HG03457 (cell line): ENCODE data around the gene PACRG.

Source experiments
- ATAC-seq: cut with Tn5 transposase; IDR thresholded peaks from one replicate; pipeline ENCODE4 v1.9.1; 2021; ENCODE audit warnings: moderate number of reproducible peaks; ENCODE audit not compliant: unreplicated experiment

PACRG gene

DNA sequence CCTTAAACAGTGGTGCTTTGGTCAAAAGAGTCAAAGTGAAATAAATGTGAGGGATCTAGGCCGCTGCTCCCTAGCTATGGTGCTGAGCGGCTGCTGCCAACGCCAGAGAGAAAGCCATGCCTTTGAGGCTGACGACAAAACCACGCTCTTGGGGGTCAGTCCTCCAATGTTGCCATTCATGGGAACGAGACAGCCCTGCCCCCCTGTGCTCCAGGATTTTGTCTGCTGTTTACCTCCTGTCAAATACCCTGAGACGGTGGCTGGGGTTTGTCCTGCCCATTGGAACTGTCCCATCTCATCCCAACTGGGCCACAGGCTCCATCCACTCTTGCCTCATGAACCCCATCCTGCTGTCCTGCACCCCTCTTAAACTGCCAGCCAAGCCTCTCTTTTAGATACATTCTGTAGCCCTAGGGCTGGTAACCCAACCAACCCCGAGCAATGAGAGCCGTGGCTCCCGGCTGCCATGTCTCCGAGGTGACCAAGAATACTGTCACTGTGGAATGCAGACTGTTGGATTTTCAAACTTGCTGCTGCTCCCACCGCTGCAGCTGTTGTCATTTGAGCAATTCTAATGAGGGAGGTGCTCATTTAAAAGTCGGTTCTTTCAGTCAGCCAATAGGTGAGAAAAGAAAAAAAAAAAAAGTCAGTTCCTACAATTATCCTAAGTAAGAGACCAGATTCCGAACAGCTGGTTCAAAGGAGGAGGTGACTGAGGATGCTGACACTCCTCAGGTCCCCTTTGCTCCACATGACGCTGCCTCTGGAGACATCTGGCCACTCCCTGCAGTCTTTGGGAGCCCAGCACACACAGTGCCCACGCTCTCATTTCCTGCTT, 613.7 kb downstream of the PACRG start:
- no peak for ATAC-seq

DNA sequence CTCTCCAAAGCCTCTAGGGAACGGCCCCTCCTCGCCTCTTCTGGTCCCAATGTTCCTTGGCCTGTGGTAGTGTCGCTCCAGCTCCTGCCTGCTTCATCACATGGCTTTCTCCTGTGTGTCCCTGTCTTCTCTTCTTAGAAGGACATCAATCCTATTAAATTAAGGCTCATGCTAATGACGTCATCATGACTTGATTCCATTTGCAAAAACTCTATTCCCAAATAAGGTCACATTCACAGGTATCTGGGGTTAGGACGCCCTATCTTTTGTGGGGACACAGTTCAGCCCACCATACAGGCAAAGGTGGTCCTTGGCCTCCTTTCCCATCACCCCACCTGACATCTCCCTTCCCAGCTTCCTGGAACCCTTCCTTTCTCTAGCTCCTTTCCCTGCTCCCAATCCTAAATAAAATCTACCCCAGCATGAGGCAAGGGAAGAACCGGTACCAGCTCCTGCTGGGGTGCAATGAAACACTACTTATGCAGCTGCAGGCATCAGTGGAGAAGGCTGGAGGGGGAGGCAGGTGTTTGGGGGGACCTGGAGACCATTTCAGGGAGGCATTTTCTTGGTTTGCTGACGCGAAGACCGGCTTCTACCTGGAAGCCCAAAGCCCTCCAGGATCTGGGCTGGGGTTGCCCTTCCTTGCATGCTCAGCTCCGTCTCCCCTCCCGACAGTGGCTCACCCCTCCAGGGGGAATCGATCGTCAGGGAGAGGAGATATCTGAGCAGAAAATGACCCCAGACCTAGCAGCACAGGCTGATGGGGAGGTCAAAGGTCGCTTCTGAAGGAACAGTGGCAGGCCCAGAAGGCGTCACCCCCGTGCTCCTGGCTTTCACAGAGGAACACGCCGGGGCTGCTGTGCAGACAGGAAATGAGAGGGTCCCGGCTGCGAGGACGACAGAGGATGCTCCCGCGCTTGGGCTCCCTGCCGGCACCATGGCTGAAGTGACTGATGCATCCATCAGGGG, 615.1 kb downstream of the PACRG start:
- ATAC-seq, result no peak

DNA sequence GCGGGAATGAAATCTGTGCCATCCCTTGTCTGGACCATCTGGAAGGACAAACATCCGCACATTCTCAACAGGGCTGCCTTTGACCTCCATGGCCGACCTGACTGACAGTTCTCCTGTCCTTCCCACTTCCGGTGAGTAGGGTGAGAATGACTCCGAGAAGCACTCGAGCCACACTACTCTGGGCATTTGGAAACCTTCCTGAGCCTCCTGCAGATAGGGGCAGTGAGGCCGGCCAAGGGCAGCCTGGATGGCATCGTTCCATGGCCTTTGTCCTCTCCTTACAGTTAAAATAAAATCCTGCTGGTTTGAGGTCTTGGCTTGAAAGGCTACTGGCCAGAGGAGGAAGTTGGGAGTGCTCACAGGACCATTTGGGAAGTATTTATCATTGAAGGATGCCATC, 615.8 kb downstream of the PACRG start:
- no peak for ATAC-seq

DNA sequence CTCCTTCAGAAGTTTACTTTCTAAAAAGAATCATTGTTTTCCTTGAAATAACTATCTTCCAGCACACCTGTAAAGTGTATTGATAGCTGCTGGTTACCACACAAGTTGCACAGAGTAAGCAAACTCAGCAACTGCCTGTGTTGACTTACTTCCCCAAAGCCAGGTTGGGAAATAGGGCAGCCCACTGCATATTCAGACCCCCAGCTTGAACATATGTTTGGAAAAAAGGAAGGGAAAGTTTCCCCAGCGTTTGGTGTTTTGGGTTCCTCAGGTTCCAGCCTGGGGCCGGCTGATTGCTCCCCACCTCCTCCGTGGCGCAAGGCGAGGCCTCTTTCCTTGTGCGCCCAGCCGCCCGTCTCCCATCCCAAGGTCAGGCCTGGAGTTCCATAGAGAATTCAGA, 616.6 kb downstream of the PACRG start:
- no peak for ATAC-seq

DNA sequence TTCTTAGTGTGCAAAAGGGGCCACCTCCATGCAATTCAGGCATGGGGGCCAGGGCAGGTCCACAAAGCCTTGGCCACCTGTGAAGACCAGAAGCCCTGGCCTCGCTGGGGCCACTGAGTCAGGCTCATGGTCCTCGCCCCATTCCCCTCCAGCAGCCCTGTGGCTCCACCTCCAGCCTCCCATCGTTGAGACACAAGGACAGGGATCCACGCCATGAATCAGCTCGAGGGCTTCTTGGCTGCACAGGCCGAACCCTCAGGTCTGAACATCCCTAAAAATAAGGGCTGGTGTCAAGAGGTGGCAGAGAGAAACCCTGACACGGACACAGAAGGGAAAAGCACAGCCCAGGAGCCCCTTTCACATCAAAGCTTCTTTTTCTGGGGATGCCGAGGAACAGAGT, 618.2 kb downstream of the PACRG start:
- ATAC-seq, result no peak

DNA sequence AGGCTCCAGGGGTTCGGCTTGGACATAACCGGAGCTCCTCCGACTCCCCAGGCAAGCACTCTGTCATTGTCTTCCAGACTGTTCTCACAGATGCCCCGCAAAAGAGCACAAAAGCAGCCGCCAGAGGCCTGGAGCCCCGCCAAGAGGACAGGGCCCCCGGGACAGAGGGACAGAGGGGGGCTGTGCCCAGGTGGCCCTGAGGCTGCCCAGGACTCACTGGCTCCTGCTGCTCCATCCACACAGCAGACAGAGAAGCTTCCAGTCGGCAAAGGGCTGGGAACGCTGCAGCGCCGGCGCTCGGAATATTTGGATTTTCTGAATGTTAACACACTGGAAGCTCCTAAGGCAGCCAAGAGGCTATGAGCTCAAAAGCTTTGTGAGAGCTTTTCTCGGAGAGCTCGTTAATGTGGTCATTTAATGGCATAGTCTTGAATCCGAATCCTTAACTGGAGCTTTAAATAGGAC, 618.8 kb downstream of the PACRG start:
- ATAC-seq, result no peak

DNA sequence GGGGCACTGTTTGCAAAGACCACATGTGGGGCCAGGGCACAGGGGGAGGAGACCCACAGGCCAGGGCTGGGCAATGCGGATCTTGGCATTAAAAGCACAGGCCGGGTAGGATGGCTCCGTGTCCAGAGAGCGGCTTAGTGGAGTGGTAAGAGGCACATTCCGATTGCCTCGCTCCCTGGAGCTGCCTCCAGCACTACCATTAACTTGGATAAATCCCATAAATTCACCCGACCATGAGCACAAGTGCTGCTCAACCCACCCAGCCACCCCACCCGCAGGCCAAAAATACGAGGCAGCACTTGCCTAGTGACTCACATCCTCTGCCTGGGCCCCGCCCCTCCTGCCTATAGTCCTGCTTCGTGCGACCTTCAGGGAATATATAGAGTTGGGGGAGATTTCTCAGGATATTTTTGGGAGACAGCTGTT, 619.3 kb downstream of the PACRG start:
- no peak for ATAC-seq

DNA sequence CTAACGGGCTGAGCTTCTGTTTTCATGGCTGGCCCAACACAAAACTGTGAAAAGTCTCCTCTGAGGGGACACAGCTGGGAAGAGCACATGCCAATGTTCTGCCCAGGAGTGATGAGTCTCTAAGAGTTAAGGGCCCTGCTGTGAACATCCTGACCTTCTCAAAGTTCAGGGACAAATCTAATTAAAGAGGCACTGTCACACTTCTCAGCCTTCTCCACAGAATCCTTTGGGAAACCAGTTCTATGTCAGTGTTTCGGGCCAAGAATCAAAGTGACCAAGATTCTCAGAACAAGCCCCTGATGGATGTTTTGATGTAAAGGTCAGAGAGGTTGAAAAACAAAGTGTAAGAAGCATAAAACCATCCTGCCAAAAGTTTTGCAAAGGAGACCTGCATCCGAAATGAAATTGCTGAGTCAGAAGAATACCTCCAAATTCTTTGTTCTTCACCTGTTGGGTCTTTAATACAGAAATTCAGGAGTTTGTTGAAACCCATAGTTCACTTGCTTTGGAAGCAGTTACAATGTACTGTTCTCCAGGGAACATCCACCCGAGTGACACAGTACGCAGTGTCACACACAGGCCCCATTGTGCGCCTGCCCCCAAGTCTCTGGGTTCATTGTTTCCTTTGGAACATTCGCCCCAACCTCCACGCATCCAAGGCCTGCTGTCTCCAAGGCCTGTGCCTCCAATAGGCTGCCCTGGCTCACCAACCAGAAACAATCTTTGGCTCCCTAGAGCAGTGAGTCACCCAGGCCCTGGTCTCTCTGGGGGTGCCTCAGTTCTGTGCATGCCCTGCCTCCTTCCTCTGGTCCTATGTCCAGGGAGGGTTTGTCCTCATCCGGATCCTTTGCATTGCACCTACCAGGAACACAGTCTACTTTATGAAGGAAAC, 621.3 kb downstream of the PACRG start:
- ATAC-seq, result no peak

DNA sequence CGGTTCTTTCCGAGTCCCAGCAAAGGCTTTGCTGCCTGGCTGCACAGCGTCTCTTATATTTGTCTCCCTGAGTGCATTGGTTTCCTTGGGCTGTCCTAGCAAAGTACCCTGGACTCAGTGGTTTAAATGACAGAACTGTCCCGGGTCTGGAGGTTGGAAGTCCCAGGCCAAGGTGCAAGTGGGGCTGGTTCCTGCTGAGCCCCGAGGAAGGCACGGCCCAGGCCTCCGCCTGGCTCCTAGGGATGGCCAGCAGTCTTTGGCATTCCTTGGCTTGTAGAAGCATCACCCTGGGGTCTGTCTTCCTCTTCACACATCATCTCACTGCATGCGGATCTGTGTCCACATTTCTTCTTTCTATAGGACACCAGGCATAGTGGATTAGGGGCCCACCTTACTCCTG, 621.9 kb downstream of the PACRG start:
- ATAC-seq, result no peak

DNA sequence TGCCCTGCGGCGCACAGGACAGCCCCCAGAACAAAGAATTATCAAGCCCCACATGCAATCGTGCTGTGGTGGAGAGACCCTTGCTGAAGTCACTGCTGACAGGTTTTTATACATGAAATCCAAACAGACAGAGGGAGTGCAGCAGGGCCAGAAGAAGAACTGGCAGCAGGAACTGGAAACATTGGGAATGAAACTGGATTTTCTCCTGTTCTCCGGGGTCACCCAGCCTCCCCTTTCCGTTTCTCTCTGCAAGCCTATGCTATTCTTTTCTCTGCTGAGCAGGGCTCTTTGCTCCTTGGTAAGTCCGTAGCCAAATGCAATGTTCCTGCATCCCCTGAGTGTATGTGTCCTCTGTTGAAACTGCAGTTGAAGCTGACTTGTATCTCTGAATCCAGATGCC, 623.2 kb downstream of the PACRG start:
- ATAC-seq, result no peak

DNA sequence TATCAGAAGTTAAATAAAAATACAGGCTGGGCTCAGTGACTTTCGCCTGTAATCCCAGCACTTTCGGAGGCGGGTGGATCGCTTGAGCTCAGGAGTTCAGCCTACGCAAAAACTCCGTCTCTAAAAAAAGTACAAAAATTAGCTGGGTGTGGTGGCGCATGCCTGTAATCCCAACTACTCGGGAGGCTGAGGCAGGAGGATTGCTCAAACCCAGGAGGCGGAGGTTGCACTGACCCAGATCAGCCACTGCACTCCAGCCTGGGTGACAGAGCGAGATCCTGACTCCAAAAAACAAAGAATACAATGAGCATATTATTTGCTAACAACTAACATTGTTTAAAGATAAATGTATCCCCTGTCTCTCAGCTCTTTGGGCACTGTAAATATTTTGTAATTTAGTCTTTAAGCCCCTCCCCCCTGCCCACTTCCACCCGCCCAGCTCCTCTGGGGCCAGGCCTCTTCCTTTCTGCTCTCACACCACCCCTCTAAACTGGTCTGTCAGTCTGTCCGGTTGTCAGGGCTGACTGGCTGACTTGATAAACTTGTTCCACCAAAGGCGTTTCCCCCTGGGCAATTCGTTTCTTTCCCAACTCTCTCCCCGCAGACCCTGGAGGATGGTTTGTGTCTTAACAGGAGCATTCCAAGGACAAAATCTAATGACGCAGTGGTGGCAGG, 624.4 kb downstream of the PACRG start:
- no peak for ATAC-seq

DNA sequence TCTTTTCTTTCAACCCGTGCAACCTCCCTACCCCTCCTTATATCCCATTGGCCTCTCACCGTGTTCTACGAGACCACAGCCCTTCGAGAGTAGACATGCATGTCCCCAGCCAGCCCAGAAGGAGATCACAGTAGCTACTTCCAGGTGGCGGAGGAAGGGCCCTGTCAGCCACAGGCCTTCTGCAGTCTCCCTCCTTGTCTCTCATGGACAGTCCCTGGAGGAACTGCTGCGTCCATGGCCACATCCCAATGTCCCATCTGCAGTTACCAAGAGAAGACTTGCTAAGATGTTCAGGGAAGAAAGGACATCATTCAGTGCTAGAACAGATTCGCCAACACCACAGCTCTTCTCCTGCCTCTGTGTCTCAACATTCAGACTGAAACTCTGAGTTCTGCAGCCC, 625.2 kb downstream of the PACRG start:
- no peak for ATAC-seq

DNA sequence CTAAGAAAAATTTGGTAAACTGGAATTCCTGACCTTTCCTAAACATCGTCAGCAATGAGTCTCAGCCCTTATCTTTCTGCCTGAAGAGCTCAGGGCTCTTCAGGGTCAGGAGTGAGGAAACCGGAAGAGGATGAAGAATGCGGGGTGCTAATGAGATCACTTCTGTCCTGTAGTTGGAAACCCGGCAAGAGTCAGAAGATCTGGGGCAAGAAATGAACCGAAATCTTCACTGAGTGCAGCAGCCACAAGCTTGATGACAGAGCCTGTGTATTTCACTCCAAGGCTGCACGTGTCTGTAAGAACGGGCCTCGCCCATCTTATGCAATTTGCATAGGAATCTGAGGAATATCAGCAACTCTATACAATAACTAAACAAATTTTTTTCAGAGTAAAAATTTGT, 626.3 kb downstream of the PACRG start:
- ATAC-seq, result no peak

DNA sequence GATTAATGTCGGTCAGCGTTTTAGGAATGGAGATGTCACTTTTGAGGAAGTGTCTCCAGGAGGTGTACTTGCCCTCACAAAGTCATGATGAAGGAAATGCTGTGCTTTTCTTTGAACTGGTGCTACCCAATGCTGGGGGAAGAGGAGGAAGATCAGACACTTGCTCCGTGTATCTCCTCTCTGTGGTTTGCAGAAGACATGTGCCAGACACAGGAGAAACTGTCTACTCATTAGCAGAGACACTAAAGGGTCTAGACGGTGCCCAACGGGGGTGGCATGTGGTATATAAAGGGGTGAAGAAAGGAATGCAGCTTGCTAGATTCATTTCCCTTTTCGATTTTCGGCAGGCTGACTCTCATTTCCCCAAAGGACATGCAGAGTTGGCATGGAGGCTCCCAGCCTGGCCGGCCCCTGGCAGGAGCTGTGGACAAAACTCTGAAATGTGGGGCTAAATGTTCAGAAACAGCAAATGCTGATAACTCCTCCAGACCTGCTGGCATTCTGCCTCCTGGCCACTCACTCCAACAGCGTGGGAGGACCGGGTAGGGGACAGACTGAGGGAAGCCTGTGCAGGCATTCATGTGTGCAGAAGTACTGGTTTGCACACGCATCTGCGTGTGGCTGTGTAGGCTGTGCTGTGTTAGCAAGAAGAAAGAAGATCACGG, 627.1 kb downstream of the PACRG start:
- no peak for ATAC-seq

DNA sequence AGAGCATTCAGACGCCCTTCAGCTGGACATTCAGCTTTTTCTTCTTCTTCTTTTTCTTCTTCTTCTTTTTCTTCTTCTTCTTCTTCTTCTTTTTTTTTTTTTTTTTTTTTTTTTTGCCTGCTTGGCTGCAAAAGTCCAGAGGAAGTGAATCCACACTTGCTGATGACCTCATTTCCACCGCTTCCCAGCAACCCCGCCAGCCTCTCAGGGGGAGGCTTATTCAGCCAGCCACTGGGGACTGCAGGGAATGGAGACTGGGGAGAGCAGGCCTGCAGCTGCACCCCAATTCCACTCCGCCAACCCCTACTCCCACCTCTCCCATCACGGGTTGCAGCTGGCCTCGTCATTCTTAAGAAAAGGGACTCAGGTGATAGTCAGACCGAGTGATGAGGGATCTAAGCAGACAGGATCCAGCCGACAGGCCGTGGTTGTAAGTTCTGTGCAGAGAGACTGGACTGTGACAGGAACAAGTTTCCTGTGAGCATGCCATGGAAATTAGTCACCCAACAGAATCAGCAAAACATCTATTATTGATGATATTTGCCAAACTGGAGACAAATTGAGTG, 627.7 kb downstream of the PACRG start:
- ATAC-seq, result no peak

DNA sequence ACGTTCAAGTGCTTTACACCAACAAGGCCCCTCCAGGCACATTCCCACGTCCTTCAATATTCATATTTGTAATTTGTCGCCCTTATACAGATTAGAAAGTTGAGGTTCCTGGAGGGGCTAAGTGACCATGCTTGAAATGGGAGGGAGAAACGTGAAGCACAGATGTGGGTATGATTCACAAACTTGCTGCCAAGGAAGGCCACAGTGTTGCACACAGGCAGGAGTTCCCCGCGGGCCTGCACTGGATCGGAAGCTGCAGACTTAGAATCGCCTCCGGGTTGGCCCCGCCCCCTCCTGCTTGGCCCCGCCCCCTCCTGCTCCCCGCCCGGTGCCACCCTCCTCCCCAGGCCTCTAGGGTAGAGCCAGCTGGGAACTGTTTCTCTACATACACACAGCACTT, 628.5 kb downstream of the PACRG start:
- ATAC-seq, result no peak

DNA sequence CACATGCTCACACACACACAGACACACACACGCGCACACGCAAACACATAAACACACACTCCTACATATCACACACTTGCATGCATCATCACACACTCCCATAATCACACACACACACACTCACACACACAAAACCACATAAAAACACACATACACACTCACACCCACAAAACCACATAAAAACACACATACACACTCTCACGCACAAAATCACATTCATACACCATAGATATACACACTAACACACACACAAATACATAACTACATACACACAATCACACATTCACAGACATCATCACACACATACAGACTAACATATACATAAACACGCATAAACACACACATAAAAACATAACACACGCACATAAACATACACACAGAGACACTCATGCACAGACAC, 629.0 kb downstream of the PACRG start:
- ATAC-seq, result no peak

DNA sequence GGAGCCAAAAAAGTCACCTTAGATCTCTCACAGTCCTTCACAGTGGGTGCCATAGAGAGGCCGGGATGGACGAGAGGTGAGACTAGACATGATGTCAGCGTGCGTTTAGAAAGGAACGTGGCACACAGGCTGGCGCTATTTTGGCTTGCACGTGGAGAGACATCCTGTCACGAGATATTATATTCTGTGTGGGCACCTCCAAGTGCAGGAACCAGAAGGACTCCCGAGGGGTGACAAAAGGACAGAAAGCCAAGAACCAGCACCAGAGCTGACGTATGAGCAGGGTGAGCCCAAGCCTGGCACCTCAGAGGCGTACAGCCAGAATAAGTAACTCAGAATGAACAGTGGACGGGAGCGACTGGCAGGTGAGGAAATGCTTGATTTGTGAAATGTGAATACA, 636.9 kb downstream of the PACRG start:
- no peak for ATAC-seq
